GM18508 (cell line): ENCODE results near the gene RBFOX1.

ENCODE experiments used
- ATAC-seq: cut with Tn5 transposase; IDR thresholded peaks from one replicate; pipeline ENCODE4 v1.9.1; 2021; ENCODE audit warnings: moderate number of reproducible peaks; ENCODE audit not compliant: insufficient read depth, unreplicated experiment

The RBFOX1 gene

GRCh38 chr16:7638306-7638705 is 305.7 kb downstream of the RBFOX1 start:
- no peak for ATAC-seq

- no peak for ATAC-seq
These were observed 307.7 kb downstream of the RBFOX1 start for GRCh38 chr16:7640334-7640733.

GRCh38 chr16:7644176-7644575 is 311.5 kb downstream of the RBFOX1 start:
- no peak for ATAC-seq

DNA sequence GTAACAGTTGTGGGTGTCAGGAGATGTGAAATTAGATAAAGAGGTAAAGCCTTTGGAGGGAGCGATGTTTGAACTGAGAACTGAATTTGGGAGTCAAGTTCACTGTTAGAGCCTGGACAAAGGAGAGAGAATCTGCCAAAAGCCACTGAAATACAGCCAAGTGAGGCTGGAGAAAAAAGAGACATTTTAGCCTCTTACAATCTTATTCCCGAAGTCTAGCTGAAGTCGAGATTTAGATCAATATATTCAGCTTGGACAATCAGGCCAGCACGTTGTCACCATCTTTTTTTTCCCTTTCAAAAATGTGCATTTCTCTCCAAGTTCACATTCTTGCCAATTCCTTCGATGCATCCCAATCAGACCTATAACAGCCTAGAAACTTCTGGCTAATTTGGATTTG is 312.2 kb downstream of the RBFOX1 start:
- no peak for ATAC-seq

- ATAC-seq: no peak
These were observed 314.3 kb downstream of the RBFOX1 start for GRCh38 chr16:7646821-7647500.

- no peak for ATAC-seq
These were observed 317.8 kb downstream of the RBFOX1 start for GRCh38 chr16:7650431-7650830.

GRCh38 chr16:7651803-7652570 is 319.3 kb downstream of the RBFOX1 start:
- ATAC-seq: no peak

- ATAC-seq: no peak
These were observed 321.3 kb downstream of the RBFOX1 start for GRCh38 chr16:7653746-7654461.

GRCh38 chr16:7675628-7676027 is 343.0 kb downstream of the RBFOX1 start:
- no peak for ATAC-seq

- no peak for ATAC-seq
These were observed 347.7 kb downstream of the RBFOX1 start for GRCh38 chr16:7680296-7680695.

DNA sequence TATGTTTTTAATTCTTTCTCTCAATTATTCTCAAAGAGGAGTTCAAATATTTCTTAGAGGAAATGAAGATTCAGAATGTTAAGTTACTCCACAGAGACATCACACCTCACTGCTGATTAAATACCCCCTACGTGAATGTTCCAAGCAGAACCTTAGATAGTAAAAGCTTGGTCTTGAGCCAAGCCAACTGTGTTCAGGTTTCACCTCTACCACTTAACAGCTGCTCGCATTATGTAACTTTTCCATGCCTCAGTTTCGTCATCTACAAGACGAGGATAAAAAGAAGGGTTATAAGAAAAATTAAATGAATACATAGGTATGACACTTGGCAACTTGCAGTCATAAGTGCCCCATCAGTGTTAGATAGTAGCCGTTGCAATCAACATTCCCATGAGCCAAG is 356.2 kb downstream of the RBFOX1 start:
- ATAC-seq: no peak

DNA sequence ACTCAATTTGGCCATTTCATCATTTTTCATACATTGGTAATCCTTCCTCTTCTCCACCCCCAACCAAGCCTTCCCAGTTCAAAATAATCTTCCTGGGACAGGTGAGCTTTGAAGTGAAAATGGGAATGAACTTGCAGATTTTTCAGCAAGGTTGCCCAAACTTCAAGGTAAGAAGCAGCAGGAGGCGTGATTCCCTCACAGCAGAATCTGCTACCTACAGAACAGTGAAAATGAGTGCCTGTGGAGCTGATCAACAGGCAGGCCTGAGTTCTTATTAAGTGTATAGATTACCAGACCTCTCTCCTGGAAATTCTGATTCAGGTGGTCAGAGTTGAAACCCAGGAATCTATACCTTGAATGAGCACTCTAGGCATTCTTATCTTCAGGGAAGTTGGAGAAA is 356.6 kb downstream of the RBFOX1 start:
- ATAC-seq: no peak

DNA sequence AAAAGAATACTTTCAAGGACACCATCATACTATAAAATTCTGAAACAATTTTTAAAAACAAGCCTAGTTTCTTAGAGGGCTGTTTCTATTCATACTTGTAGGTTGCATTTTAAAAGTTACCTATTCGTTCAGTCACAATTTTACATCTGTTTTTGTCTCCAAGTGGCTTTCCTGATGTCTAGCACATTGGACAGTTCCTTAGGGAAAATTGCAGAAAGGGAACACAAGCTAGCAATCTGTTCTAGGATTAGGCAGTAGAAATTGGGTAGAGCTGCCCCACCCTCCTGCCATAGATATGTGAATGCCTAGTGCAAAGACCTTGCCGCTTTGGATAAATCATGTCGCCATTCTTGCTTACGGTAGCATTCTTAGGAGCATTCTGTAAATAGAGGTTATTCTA is 358.9 kb downstream of the RBFOX1 start:
- no peak for ATAC-seq

- ATAC-seq: no peak
These were observed 371.0 kb downstream of the RBFOX1 start for GRCh38 chr16:7703672-7704071.

DNA sequence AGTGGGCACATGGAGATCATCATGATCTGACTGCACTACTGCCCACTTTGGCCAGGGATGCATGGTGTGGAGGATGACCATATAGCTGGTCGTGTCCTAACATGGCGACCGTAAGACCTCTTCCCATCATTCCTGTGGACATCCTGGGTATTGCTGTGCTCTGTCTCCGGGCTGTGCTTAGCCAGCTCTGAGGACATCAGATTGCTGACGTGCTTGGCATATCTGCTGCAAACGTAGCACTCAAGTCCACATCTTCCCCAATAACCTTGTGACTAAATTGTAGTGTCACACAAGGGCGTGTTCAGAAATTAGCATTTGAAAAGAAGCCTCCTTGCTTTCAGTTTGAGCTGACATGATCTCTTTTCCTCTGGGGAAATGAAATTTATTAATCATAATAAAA is 373.2 kb downstream of the RBFOX1 start:
- ATAC-seq: no peak

DNA sequence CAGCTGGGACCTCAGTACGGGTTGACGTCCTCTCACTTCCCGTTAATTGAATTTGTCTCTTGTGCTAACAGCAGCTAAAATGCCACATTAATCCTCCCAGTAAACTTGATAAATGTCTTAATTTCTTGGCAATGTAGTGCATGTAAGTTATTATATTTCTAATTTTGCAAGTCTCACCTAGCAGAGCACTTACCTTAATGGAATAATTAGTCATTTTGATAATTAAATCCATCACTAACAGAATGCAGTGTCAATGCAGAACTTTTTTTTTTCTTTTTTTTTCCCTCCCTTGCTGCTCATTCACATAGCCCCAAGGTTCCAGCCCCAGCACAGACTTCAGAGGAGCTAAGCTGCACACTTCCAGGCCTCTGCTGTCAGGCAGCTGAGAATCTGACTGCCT is 376.5 kb downstream of the RBFOX1 start:
- no peak for ATAC-seq

- no peak for ATAC-seq
These were observed 380.6 kb downstream of the RBFOX1 start for GRCh38 chr16:7713244-7713643.

DNA sequence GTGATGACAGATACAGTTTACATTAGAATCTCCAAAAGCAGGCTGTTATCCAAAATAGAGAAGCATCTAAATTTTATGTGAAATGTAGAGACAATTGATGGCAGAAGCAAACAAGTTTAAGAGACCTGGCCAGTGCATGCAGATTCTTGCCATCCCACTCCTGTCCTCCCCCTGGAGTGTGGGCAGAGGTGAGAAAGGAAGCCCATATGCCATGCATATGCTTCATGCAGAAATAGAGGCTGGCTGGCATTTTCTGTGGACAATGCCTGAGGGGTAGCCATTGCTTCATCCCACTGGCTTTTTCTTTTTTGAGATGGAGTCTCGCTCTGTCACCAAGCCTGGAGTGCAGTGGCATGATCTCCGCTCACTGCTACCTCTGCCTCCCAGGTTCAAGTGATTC is 382.1 kb downstream of the RBFOX1 start:
- ATAC-seq: no peak

DNA sequence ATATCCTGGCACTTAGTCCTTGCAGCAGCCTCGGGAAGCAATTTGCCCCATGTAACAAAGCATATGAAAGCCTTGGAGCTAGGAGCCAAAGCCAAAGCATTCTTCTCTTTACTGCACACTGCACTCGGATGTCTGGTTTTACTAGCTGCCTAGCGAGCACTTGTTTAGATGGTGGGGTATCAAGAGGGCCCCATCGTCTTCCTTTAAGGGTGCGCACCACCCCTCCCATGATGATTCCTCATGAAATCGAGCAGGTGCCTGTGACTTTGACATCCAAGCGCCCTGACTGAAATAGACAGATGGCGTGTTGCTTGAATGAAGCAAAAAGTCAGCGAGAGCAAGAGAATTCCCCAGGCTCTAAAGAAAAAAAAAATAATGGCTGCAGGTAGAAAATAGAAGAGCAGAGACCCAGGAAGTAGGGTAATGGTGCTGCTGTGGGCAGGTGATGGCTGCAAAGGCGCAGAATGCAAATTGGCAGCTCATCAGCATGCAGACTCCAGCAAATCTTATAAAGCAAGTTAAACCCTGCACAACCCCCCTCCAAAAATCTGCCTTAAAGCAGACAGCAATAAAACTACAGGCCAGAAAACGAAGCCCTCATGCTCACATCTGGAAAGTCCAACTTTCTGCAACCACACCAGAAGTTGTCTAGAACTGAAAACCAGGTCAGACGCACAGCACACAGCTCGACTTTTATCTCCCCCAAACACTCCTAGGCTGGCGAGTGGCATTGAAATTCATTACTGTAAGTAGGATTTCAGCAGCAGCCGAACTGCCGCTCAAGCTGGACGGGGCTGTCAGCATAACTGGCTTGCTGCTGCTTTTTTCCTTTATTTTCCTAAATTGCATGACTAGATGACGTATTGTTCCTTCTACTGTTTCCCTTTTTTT is 384.3 kb downstream of the RBFOX1 start:
- ATAC-seq: no peak

- no peak for ATAC-seq
These were observed 390.1 kb downstream of the RBFOX1 start for GRCh38 chr16:7722761-7723160.
